HepG2 (cell line): ENCODE measurements around the gene AHRR. TPM values are rescaled to one million over a fixed set of nuclear protein-coding genes. Genes with fewer than 3 reads are reported as not detected.
A peak's percentile ranks its signal among the peaks of the same experiment; 100 is the strongest.

Source experiments
- ATAC-seq: fragments of 200-7000 bp; cut with Tn5 transposase; 3 replicates; pipeline ENCODE4 v1.9.1; 2020; ENCODE audit warnings: mild to moderate bottlenecking, moderate library complexity
- BruUV-seq: library from RNA; stranded (reverse); fragments of 400-500 nt; replicated peaks from 2 replicates; lab custom pipeline; 2021; lab: Mats Ljungman, UMichigan
- CTCF ChIA-PET: fragments of 300-600 bp; formaldehyde crosslinking; extraction: SDS; loops from one replicate; lab custom pipeline; 2021; ENCODE audit warnings: low total read pairs, inconsistent platforms, low intra/inter-chr PET ratio; lab: Yijun Ruan, JAX
- POLR2A ChIA-PET: fragments of 350-600 bp; sonication (Branson Sonifier 250); formaldehyde crosslinking; loops from one replicate; lab custom pipeline; 2020; ENCODE audit warnings: antibody characterized with exemption, inconsistent platforms; lab: Yijun Ruan, JAX
- DNase-seq: peaks from one replicate; pipeline ENCODE4 v3.0.0-alpha.2; 2015; ENCODE audit warnings: low spot score
- FAIRE-seq: peaks from 3 replicates; lab custom pipeline; 2011; peaks lifted over from hg19 to GRCh38; lab: Jason Lieb, UNC
- H2AFZ ChIP-seq: one replicate; pipeline ENCODE4 v1.6.1; 2011; ENCODE audit warnings: low read length, inconsistent platforms
- H3K27ac ChIP-seq: fragments of 300-600 bp; 3 replicates; pipeline ENCODE4 v1.8.0; 2011; ENCODE audit warnings: mixed run types, mild to moderate bottlenecking, mixed read lengths, low read length, inconsistent platforms; ENCODE audit not compliant: insufficient read depth; ENCODE audit errors: extremely low read length
- H3K27me3 ChIP-seq, 2 experiments: fragments of 200-600 bp in 1 of 2; 2 replicates in 1 of 2; 3 replicates in 1 of 2; pipeline versions ENCODE4 v1.6.0 to v1.8.0; 2011; ENCODE audit warnings: low read length in 2 of 2, mild to moderate bottlenecking in 2 of 2, moderate library complexity in 2 of 2, inconsistent platforms in 1 of 2; ENCODE audit not compliant: insufficient read depth in 2 of 2, control insufficient read depth in 1 of 2
- H3K36me3 ChIP-seq, 2 experiments: fragments of 200-600 bp in 1 of 2; replicated peaks in 1 of 2; 2 replicates in 1 of 2; 3 replicates in 1 of 2; pipeline versions ENCODE4 v1.5.1 to v1.8.0; 2011; ENCODE audit warnings: low read length in 2 of 2, inconsistent platforms in 1 of 2; ENCODE audit not compliant: insufficient read depth in 2 of 2, control insufficient read depth in 1 of 2
- H3K4me1 ChIP-seq: 2 replicates; pipeline ENCODE4 v1.5.1; 2012; ENCODE audit warnings: low read length, inconsistent platforms; ENCODE audit not compliant: insufficient read depth
- H3K4me2 ChIP-seq: 2 replicates; pipeline ENCODE4 v1.6.0; 2011; ENCODE audit warnings: low read depth, low read length, inconsistent platforms
- H3K4me3 ChIP-seq, 3 experiments: fragments of 200-600 bp in 1 of 3; sonication (generic), shearing (Covaris generic) in 1 of 3; replicated peaks in 1 of 3; 2 replicates each; pipeline ENCODE4 v1.5.1; 2011 to 2016; ENCODE audit warnings: low read length in 3 of 3, inconsistent platforms in 2 of 3, low read depth in 2 of 3, mild to moderate bottlenecking in 2 of 3, control low read depth in 1 of 3, mixed read lengths in 1 of 3; ENCODE audit not compliant: insufficient read depth in 1 of 3
- H3K79me2 ChIP-seq: one replicate; pipeline ENCODE4 v1.6.1; 2011; ENCODE audit warnings: low read length, inconsistent platforms; ENCODE audit not compliant: insufficient read depth
- H3K9ac ChIP-seq: 2 replicates; pipeline ENCODE4 v1.6.0; 2011; ENCODE audit warnings: mild to moderate bottlenecking, low read depth, low read length, inconsistent platforms; ENCODE audit not compliant: insufficient read depth
- H3K9me3 ChIP-seq: 2 replicates; pipeline ENCODE4 v1.5.1; 2012; ENCODE audit warnings: mild to moderate bottlenecking, low read length
- H4K20me1 ChIP-seq: 2 replicates; pipeline ENCODE4 v1.6.0; 2011; ENCODE audit warnings: inconsistent platforms, mild to moderate bottlenecking, low read length, moderate library complexity; ENCODE audit not compliant: insufficient read depth
- MIER2 ChIP-seq: IDR thresholded peaks from 2 replicates; pipeline ENCODE4 v1.6.1; 2016; ENCODE audit warnings: missing biosample characterization, missing genetic modification reagents
- SMC3 ChIP-seq: IDR thresholded peaks from 2 replicates; pipeline ENCODE4 v1.6.1; 2011; ENCODE audit warnings: low read length, improper control_type of control experiment
- STAG1 ChIP-seq: sonication (generic); formaldehyde crosslinking; IDR thresholded peaks from 2 replicates; pipeline ENCODE4 v1.4.0; 2020; ENCODE audit warnings: missing genetic modification reagents
- TEAD3 ChIP-seq: optimal IDR thresholded peaks from 2 replicates; pipeline ENCODE3; 2016; ENCODE audit warnings: borderline replicate concordance
- XRCC5 ChIP-seq: fragments of 200-400 bp; formaldehyde crosslinking; optimal IDR thresholded peaks from 2 replicates; pipeline ENCODE3; 2017; ENCODE audit warnings: mild to moderate bottlenecking, low read length
- ZNF263 ChIP-seq: sonication (generic); formaldehyde crosslinking; IDR thresholded peaks from 2 replicates; pipeline ENCODE4 v1.4.0; 2020; ENCODE audit warnings: missing genetic modification reagents
- ZNF574 ChIP-seq: sonication (generic); formaldehyde crosslinking; IDR thresholded peaks from 2 replicates; pipeline ENCODE4 v1.4.0; 2020; ENCODE audit warnings: missing genetic modification reagents
- ZNF629 ChIP-seq: sonication (generic); formaldehyde crosslinking; conservative IDR thresholded peaks from 2 replicates; pipeline ENCODE4 v1.5.0; 2020; ENCODE audit warnings: missing genetic modification reagents
- WGBS: methylation state at CpG from one replicate; pipeline ENCODE4 v1.1.6; 2017; ENCODE audit warnings: low lambda C conversion rate; 5-methylcytosine and 5-hydroxymethylcytosine counted together
- in situ Hi-C: cut with HindIII; loops from 2 replicates; pipeline ENCODE4 v1.10.0; 2017; ENCODE audit warnings: low pct_unique_long_range_greater_than_20kb; ENCODE audit not compliant: extremely low pct_ligation_motif_present
- intact Hi-C: fragments of 100-400 bp; cut with micrococcal nuclease; formaldehyde crosslinking; loops from one replicate; pipeline ENCODE4 v1.10.0; 2022; ENCODE audit not compliant: unreplicated experiment
- polyA plus RNA-seq, 8 experiments: library from polyadenylated mRNA; depleted of rRNA in 3 of 8; stranded (reverse) in 7 of 8; unstranded in 1 of 8; fragments of >200 nt; fragmentation: Illumina TruSeq in 4 of 8; extraction: Trizol in 4 of 8; gene quantifications; 2 replicates each; pipeline versions ENCODE4 v1.2.1 to v1.2.3, GENCODE V29; 2011 to 2016; ENCODE audit warnings: low read depth in 4 of 8, missing spikeins in 1 of 8, mixed read lengths in 1 of 8; ENCODE audit not compliant: insufficient read depth in 1 of 8
- total RNA-seq, 5 experiments: library from RNA; depleted of rRNA; stranded (reverse); fragments of >200 nt; fragmentation: Illumina TruSeq; extraction: Trizol; gene quantifications; 2 replicates each; pipeline ENCODE4 v1.2.3, GENCODE V29; 2016; ENCODE audit warnings: low read depth in 1 of 5
- TF ChIP-seq, protein P1 (sequence below): sonication (generic); formaldehyde crosslinking; IDR thresholded peaks from 2 replicates; pipeline ENCODE4 v1.5.1; 2020; ENCODE audit warnings: mild to moderate bottlenecking, moderate library complexity, missing genetic modification reagents
- TF ChIP-seq, protein P2 (sequence below): sonication (generic); formaldehyde crosslinking; IDR thresholded peaks from 2 replicates; pipeline ENCODE4 v1.5.0; 2020; ENCODE audit warnings: mild to moderate bottlenecking, missing genetic modification reagents, moderate library complexity

The AHRR gene
- total and polyA plus RNA-seq, 2 of the 13 experiments (the other 11 are each of a cell fraction or from before 2014, with no cell fraction given): 0.28 to 0.35 TPM

DNA sequence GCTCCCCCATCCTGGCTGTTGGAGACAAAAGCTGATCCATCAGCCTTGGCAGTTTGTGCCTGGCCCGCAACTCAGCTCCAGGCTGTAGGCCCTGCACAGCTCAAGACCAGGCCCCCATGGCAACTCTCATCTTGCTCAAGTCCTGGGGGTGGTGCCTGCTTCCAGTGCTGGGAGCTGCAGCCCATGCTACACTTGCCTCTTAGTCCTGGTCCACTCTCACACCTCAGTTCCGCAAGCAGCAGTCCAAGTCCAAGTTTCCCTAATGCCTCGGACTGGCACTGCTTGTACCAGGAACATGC, 14.2 kb downstream of the AHRR start (continued):
- TF ChIP-seq, protein P1, sequence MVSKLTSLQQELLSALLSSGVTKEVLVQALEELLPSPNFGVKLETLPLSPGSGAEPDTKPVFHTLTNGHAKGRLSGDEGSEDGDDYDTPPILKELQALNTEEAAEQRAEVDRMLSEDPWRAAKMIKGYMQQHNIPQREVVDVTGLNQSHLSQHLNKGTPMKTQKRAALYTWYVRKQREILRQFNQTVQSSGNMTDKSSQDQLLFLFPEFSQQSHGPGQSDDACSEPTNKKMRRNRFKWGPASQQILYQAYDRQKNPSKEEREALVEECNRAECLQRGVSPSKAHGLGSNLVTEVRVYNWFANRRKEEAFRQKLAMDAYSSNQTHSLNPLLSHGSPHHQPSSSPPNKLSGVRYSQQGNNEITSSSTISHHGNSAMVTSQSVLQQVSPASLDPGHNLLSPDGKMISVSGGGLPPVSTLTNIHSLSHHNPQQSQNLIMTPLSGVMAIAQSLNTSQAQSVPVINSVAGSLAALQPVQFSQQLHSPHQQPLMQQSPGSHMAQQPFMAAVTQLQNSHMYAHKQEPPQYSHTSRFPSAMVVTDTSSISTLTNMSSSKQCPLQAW (CRISPR knock-in tag): no peak

DNA sequence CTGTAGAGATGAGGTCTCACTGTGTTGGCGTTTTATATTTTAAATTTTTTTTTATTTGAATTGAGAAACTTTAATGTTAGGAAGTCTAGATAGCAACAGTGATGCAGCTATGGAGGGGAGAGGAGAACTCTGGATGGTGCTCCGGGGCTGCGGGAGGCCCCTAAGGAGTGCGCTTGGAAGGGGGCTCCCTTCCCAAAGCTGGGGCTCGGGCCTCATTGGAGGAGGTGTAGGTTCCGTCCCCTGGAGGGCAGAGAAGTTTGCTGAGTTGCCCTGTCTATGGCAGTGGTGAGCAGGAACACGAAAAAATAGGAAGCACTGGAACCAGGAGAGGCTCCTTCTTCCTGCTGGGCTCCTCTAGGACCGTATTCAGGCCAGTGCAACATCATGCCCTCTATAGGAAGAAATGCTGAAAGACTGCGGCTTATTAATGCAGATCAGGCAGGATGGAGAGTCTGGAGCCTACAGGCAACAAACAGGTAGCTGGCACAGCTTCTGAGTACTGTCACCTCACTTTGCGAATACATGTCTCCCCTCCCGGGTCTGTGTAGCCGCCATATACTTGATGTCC, 16.1 kb downstream of the AHRR start:
- TF ChIP-seq STAG1 (CRISPR knock-in tag): peak; percentile 38
- no peak for TF ChIP-seq MIER2
- TF ChIP-seq SMC3: peak; percentile 15; the same call in 1 of the 2 replicates
- TF ChIP-seq XRCC5: peak; percentile 55
- TF ChIP-seq ZNF629 (CRISPR knock-in tag): no peak
- TF ChIP-seq TEAD3 (CRISPR knock-in tag): peak; percentile 98
- TF ChIP-seq, protein P2, sequence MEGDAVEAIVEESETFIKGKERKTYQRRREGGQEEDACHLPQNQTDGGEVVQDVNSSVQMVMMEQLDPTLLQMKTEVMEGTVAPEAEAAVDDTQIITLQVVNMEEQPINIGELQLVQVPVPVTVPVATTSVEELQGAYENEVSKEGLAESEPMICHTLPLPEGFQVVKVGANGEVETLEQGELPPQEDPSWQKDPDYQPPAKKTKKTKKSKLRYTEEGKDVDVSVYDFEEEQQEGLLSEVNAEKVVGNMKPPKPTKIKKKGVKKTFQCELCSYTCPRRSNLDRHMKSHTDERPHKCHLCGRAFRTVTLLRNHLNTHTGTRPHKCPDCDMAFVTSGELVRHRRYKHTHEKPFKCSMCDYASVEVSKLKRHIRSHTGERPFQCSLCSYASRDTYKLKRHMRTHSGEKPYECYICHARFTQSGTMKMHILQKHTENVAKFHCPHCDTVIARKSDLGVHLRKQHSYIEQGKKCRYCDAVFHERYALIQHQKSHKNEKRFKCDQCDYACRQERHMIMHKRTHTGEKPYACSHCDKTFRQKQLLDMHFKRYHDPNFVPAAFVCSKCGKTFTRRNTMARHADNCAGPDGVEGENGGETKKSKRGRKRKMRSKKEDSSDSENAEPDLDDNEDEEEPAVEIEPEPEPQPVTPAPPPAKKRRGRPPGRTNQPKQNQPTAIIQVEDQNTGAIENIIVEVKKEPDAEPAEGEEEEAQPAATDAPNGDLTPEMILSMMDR: peak; percentile 55
- TF ChIP-seq ZNF574 (CRISPR knock-in tag): peak; percentile 56
- peak; percentile 47; the same call in 1 of the 2 replicates for TF ChIP-seq ZNF263
- ChIA-PET POLR2A (no interaction called here), CTCF (no interaction called here)
- Histone ChIP-seq H3K4me2 (no peak overlapping the region), H3K9me3 (no peaks in the 10 kb centered on the region), H3K27ac (no peak overlapping the region), H3K9ac (no peak overlapping the region), H4K20me1 (no peaks in the 10 kb centered on the region), H3K36me3 (no peaks in the 10 kb centered on the region), H3K79me2 (no peaks in the 10 kb centered on the region), H2AFZ (no peak overlapping the region), H3K4me3 (no peak overlapping the region), H3K4me1 (no peaks in the 10 kb centered on the region), H3K27me3 (no peaks in the 10 kb centered on the region; a peak in 1 of 5 replicates)
- intact Hi-C loops (no loop called here), in situ Hi-C loops (no loop called here)
- 45% methylated on average over 10 of the region's 12 CpGs for WGBS
- BruUV-seq: no TSS peak
- FAIRE-seq: peak; percentile 78
- ATAC-seq: peak; percentile 100
- peak; percentile 45 for DNase-seq
